ENCODE measurements around the gene PI16.

DNA sequence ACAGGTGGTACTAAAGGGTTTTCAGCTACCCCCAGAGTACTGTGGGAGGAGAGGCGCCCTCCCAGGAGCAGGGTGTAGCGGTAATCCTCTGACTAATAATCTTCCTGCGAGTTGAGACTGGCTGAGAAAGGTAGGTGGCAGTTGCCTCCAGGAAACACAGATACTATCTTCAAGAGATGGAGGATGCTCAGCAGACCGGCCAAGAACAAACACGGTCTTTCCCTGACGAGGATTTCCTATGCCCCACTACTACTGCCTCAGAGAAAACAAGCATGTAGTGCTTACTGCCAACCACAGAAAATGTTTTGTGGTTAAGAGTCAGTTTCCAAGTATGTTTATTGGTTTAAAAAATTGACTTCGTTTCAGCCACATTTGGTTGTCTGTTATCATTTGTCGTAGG, 42.0 kb upstream of the PI16 start:
- TF ChIP-seq, protein P1, sequence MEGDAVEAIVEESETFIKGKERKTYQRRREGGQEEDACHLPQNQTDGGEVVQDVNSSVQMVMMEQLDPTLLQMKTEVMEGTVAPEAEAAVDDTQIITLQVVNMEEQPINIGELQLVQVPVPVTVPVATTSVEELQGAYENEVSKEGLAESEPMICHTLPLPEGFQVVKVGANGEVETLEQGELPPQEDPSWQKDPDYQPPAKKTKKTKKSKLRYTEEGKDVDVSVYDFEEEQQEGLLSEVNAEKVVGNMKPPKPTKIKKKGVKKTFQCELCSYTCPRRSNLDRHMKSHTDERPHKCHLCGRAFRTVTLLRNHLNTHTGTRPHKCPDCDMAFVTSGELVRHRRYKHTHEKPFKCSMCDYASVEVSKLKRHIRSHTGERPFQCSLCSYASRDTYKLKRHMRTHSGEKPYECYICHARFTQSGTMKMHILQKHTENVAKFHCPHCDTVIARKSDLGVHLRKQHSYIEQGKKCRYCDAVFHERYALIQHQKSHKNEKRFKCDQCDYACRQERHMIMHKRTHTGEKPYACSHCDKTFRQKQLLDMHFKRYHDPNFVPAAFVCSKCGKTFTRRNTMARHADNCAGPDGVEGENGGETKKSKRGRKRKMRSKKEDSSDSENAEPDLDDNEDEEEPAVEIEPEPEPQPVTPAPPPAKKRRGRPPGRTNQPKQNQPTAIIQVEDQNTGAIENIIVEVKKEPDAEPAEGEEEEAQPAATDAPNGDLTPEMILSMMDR (IDR thresholded peaks at IDR 0.05): no peak
- TF ChIP-seq POLR2A (IDR thresholded peaks at IDR 0.05): no peak

Measured in esophagus squamous epithelium (tissue), 4 donors.